Trophoblast cell (in vitro differentiated cells and primary cell): ENCODE measurements around the gene JRKL. TPM values are rescaled to one million over a fixed set of nuclear protein-coding genes. Genes with fewer than 3 reads are reported as not detected.

ENCODE experiments used
- DNase-seq, 2 donors: peaks; one replicate each; pipeline ENCODE4 v3.0.0-alpha.2; 2016
- H2AFZ ChIP-seq: 2 replicates; pipeline ENCODE4 v1.6.1; 2013; ENCODE audit warnings: low read length, moderate library complexity, mild to moderate bottlenecking; ENCODE audit not compliant: insufficient read depth, poor library complexity
- H2AK5ac ChIP-seq: 2 replicates; pipeline ENCODE4 v1.6.1; 2013; ENCODE audit warnings: mild to moderate bottlenecking, low read length
- H2BK120ac ChIP-seq: 2 replicates; pipeline ENCODE4 v1.6.1; 2013; ENCODE audit warnings: low read length, mild to moderate bottlenecking, moderate library complexity; ENCODE audit not compliant: insufficient read depth, poor library complexity
- H2BK12ac ChIP-seq: 2 replicates; pipeline ENCODE4 v1.6.1; 2013; ENCODE audit warnings: mild to moderate bottlenecking, low read length, moderate library complexity
- H2BK5ac ChIP-seq: 2 replicates; pipeline ENCODE4 v1.6.1; 2013; ENCODE audit warnings: low read length, low read depth, moderate library complexity, mild to moderate bottlenecking; ENCODE audit not compliant: poor library complexity
- H3K14ac ChIP-seq: 2 replicates; pipeline ENCODE4 v1.6.1; 2013; ENCODE audit warnings: mild to moderate bottlenecking, low read length
- H3K18ac ChIP-seq: 2 replicates; pipeline ENCODE4 v1.6.1; 2013; ENCODE audit warnings: mild to moderate bottlenecking, low read length
- H3K23ac ChIP-seq: 2 replicates; pipeline ENCODE4 v1.6.1; 2013; ENCODE audit warnings: low read length
- H3K27ac ChIP-seq: 2 replicates; pipeline ENCODE4 v1.5.1; 2013; ENCODE audit warnings: low read depth, mild to moderate bottlenecking, inconsistent platforms, low read length, moderate library complexity
- H3K27me3 ChIP-seq: 2 replicates; pipeline ENCODE4 v1.6.1; 2013; ENCODE audit warnings: inconsistent platforms, mild to moderate bottlenecking, low read length, moderate library complexity; ENCODE audit not compliant: insufficient read depth
- H3K36me3 ChIP-seq, 2 experiments: 1 replicate in 1 of 2; 2 replicates in 1 of 2; pipeline ENCODE4 v1.6.1; 2013; ENCODE audit warnings: low read length in 2 of 2, mild to moderate bottlenecking in 2 of 2, moderate library complexity in 1 of 2; ENCODE audit not compliant: insufficient read depth in 2 of 2, control insufficient read depth in 1 of 2
- H3K4ac ChIP-seq: 2 replicates; pipeline ENCODE4 v1.6.1; 2013; ENCODE audit warnings: low read depth, mild to moderate bottlenecking, low read length, moderate library complexity
- H3K4me1 ChIP-seq, 2 experiments: 1 replicate in 1 of 2; 2 replicates in 1 of 2; pipeline ENCODE4 v1.6.1; 2013; ENCODE audit warnings: low read length in 2 of 2, mild to moderate bottlenecking in 2 of 2, moderate library complexity in 1 of 2; ENCODE audit not compliant: insufficient read depth in 2 of 2, control insufficient read depth in 1 of 2
- H3K4me2 ChIP-seq: 2 replicates; pipeline ENCODE4 v1.6.1; 2013; ENCODE audit warnings: inconsistent platforms, mild to moderate bottlenecking, low read length, moderate library complexity
- H3K4me3 ChIP-seq: 2 replicates; pipeline ENCODE4 v1.5.1; 2013; ENCODE audit warnings: mild to moderate bottlenecking, low read depth, low read length, inconsistent platforms
- H3K79me1 ChIP-seq: one replicate; pipeline ENCODE4 v1.6.1; 2013; ENCODE audit warnings: low read length
- H3K79me2 ChIP-seq: 2 replicates; pipeline ENCODE4 v1.6.1; 2013; ENCODE audit warnings: low read length, mild to moderate bottlenecking; ENCODE audit not compliant: control insufficient read depth, insufficient read depth, poor library complexity
- H3K9ac ChIP-seq: 2 replicates; pipeline ENCODE4 v1.6.1; 2013; ENCODE audit warnings: mild to moderate bottlenecking, low read length
- H3K9me3 ChIP-seq: 2 replicates; pipeline ENCODE4 v1.6.1; 2013; ENCODE audit warnings: low read depth, mild to moderate bottlenecking, control low read depth, inconsistent platforms, low read length; ENCODE audit not compliant: insufficient read depth
- H4K12ac ChIP-seq: 2 replicates; pipeline ENCODE4 v1.6.1; 2013; ENCODE audit warnings: low read depth, mild to moderate bottlenecking, low read length, moderate library complexity
- H4K8ac ChIP-seq: 2 replicates; pipeline ENCODE4 v1.6.1; 2013; ENCODE audit warnings: low read depth, mild to moderate bottlenecking, low read length, moderate library complexity
- H4K91ac ChIP-seq: one replicate; pipeline ENCODE4 v1.6.1; 2013; ENCODE audit warnings: low read depth, mild to moderate bottlenecking, low read length, moderate library complexity
- WGBS: extraction: QIAGEN DNeasy Blood & Tissue Kit; methylation state at CpG from one replicate; pipeline ENCODE4 v1.1.7; 2013; ENCODE audit warnings: missing lambda C conversion rate; ENCODE audit not compliant: insufficient read length, insufficient coverage; ENCODE audit errors: extremely low coverage; 5-methylcytosine and 5-hydroxymethylcytosine counted together
- polyA plus RNA-seq: library from polyadenylated mRNA; stranded (reverse); fragments of 200-250 nt; gene quantifications from 2 replicates; pipeline ENCODE4 v1.2.3, GENCODE V29; 2013

JRKL gene
- polyA plus RNA-seq = 5.0 and 5.4 TPM in 2 replicates

DNA sequence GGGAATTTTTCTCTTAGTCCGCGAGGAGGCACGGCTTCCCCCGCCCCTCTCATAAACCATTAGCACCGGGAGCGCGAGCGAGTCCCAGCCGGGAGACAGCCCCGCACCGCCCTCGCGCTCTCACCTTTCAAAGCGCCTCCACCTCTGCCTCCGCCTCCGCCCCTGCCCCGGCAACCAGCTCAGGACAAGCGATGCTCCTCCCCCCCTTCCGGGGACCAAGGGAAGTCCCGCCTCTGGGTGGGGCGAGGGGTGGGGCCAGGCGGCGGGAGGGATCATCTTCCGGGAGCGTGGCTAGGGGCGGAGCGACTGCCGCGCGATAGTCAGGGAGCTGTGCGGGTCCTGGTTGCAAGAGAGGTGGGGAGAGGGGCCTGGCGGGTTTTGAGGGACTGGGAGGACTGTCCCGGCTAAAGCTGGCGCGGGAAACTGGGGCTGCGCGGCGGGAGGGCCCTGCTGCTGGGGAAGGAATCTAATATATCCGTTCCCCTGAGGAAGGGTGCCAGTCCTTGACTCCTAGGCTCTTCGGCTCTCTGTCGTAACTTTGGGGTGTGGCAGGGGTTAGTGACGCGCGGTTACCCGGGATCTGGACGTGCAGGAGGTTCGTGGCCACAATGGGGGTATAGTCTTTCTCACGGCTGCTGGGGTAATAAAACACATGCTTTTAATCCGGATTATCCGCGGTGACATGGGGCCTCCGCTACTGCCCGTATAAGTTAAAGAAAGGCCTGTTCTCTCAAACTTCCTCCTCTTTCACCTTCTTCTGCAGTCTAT, at the start of gene JRKL, which contains the start of gene CCDC82:
Gene JRKL, plus strand, starts transcription at position 294 of the 768 bp plus-strand sequence. CDS start 637 bp downstream, outside the sequence.
Gene CCDC82, minus strand, starts transcription at position 193 of the 768 bp plus-strand sequence. CDS start 5,165 bp downstream, outside the sequence.
- Histone ChIP-seq H3K4me3 (peak within 1 kb of the TSS; percentile 89), H2AFZ (peak within 1 kb of the TSS; percentile 92), H3K9me3 (no peaks in the 10 kb centered on the region), H3K18ac (peak within 1 kb of the TSS; percentile 91), H3K27ac (peak within 1 kb of the TSS; percentile 68), H3K4me1 (peaks cover 0 to 3% of the 10 kb centered on the region in 2 experiments), H3K4ac (peak within 1 kb of the TSS; percentile 68), H4K91ac (peak within 1 kb of the TSS; percentile 90), H2BK120ac (peak within 1 kb of the TSS; percentile 84), H3K23ac (no peak within 1 kb of the TSS), H3K27me3 (no peaks in the 10 kb centered on the region), H3K79me2 (peaks cover 9% of the 10 kb centered on the region), H3K4me2 (peak within 1 kb of the TSS; percentile 67), H3K14ac (peak within 1 kb of the TSS; percentile 83), H2AK5ac (peak within 1 kb of the TSS; percentile 70), H3K79me1 (peaks cover 11% of the 10 kb centered on the region), H3K36me3 (peaks cover 0 to 2% of the 10 kb centered on the region in 2 experiments), H3K9ac (peak within 1 kb of the TSS; percentile 91), H4K8ac (peak within 1 kb of the TSS; percentile 95), H2BK5ac (peak within 1 kb of the TSS; percentile 85), H4K12ac (peak within 1 kb of the TSS; percentile 61), H2BK12ac (peak within 1 kb of the TSS; percentile 66)
- WGBS = no CpG with 5 or more reads among the region's 53 CpGs
- peak; percentile 96 to 98 for DNase-seq

DNA sequence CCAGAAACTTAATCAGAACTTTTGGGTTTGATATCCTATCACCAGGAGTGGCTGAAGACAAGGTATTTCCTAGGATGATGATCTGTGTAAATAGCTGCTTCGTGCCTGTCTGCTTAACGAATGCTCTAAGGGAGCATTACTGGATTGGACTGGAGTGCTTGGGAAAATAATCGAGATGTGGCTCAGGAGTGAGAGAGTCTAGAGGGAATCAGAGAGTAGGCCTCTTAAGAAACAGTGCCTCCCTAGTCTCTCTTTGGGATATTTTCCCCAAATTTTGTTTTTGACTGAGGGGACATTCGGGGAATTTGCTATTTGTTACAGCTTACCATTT, 49.3 kb upstream of the JRKL start:
- Histone ChIP-seq H4K8ac (no peak overlapping the region), H4K91ac (no peak overlapping the region), H2BK120ac (no peak overlapping the region), H3K23ac (no peak overlapping the region), H3K4me3 (no peak overlapping the region), H3K36me3 (peaks cover 4 to 10% of the 10 kb centered on the region in 2 experiments), H3K27me3 (no peaks in the 10 kb centered on the region), H4K12ac (no peak overlapping the region), H3K9ac (no peak overlapping the region), H3K9me3 (peaks cover 2% of the 10 kb centered on the region), H3K27ac (no peak overlapping the region), H3K4me2 (peak overlapping the region; percentile 83), H3K79me1 (peaks cover 20% of the 10 kb centered on the region), H2AK5ac (no peak overlapping the region), H3K4ac (peak overlapping the region; percentile 85), H3K14ac (no peak overlapping the region), H2BK12ac (no peak overlapping the region), H2AFZ (no peak overlapping the region), H3K18ac (no peak overlapping the region), H3K4me1 (peaks cover 16 to 35% of the 10 kb centered on the region in 2 experiments), H3K79me2 (peaks cover 31% of the 10 kb centered on the region), H2BK5ac (no peak overlapping the region)
- DNase-seq = no peak
- WGBS = no CpG with 5 or more reads among the region's 4 CpGs

DNA sequence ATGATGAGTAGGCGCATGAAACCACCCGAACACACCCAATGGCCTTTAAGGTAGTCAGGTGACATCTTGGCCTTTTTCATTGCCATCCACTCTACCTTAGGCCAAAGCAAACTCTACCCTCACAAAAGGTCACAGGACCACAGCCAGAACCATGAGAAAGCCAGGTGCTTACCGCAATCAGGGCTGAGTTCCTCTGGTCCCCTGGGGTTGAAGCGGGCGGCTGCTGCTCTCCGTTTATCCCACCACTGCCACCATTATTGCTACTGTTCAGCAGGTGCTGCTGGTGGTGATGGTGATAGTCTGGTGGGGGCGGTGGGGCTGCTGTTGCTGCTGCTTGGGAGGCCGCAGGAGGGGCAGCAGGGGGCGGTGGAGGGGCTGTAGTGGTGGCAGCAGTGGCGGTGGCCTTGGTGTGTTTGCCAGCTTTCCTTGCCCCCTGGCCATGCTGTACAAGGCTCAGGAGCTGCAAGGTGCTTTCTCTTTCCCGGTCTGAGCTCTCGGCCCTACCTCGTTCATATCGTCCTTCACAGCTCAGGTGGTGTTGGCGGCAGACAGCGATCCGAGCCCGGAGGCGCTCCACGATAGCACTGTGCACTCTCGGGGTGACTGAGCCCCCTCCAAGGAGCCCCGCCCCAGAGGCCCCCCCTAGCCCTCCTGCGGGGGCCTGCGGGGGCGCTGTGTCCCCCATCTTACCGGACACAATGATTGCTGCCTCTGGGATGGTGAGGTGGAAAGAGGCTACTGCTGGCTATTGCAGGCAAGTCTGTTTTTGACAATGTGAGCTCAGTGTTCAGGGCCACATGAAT, 48.4 kb upstream of the JRKL start:
- H3K18ac ChIP-seq = peak overlapping the region; percentile 21
- no peaks in the 10 kb centered on the region for H3K27me3 ChIP-seq
- peak overlapping the region; percentile 4 for H2BK5ac ChIP-seq
- peak overlapping the region; percentile 85 for H3K4ac ChIP-seq
- peak overlapping the region; percentile 77 for H3K4me3 ChIP-seq
- H3K36me3 ChIP-seq = peaks cover 4 to 7% of the 10 kb centered on the region in 2 experiments
- H2AFZ ChIP-seq = no peak overlapping the region
- H3K4me1 ChIP-seq = peaks cover 14 to 32% of the 10 kb centered on the region in 2 experiments
- peaks cover 20% of the 10 kb centered on the region for H3K79me1 ChIP-seq
- WGBS = no CpG with 5 or more reads among the region's 26 CpGs
- H3K27ac ChIP-seq = no peak overlapping the region
- no peak overlapping the region for H4K12ac ChIP-seq
- peak overlapping the region; percentile 76 for H3K23ac ChIP-seq
- peak overlapping the region; percentile 43 for H4K8ac ChIP-seq
- H2BK120ac ChIP-seq = no peak overlapping the region
- H2AK5ac ChIP-seq = peak overlapping the region; percentile 64
- peak overlapping the region; percentile 65 for H4K91ac ChIP-seq
- DNase-seq = no peak
- H3K4me2 ChIP-seq = peak overlapping the region; percentile 83
- peak overlapping the region; percentile 96 for H3K9ac ChIP-seq
- peaks cover 2% of the 10 kb centered on the region for H3K9me3 ChIP-seq
- peak overlapping the region; percentile 34 for H2BK12ac ChIP-seq
- peak overlapping the region; percentile 53 for H3K14ac ChIP-seq
- H3K79me2 ChIP-seq = peaks cover 31% of the 10 kb centered on the region
